Activated T-helper 2 cell treated with anti-CD3 and anti-CD28 coated beads, Interferon-gamma antibody, Interleukin-2, Interleukin-4, amounts not matched to agents 10 μg/mL and 5 μg/mL and 100 μg/mL, durations not matched to agents 14 hours and 24 hours and 36 hours (primary cell): ENCODE results near the gene CIAPIN1. TPM values are rescaled to one million over a fixed set of nuclear protein-coding genes. Genes with fewer than 3 reads are reported as not detected.

Experiments
- DNase-seq: peaks from one replicate; pipeline ENCODE4 v3.0.0; 2021; ENCODE audit warnings: low spot score
- H3K27ac Mint-ChIP-seq: one replicate; pipeline ENCODE4 v1.8.0; 2021; ENCODE audit warnings: mixed read lengths
- H3K27me3 Mint-ChIP-seq: one replicate; pipeline ENCODE4 v1.8.0; 2021; ENCODE audit warnings: low read depth, mixed read lengths
- H3K36me3 Mint-ChIP-seq: one replicate; pipeline ENCODE4 v1.8.0; 2021; ENCODE audit warnings: low read depth, mixed read lengths
- H3K4me1 Mint-ChIP-seq: one replicate; pipeline ENCODE4 v1.8.0; 2021; ENCODE audit warnings: low read depth, mixed read lengths
- H3K4me3 Mint-ChIP-seq: one replicate; pipeline ENCODE4 v1.8.0; 2021; ENCODE audit warnings: low read depth, mild to moderate bottlenecking, moderate library complexity, mixed read lengths
- H3K9me3 Mint-ChIP-seq: one replicate; pipeline ENCODE4 v1.8.0; 2021; ENCODE audit warnings: mixed read lengths
- intact Hi-C: fragments of 100-400 bp; cut with micrococcal nuclease; formaldehyde crosslinking; loops from one replicate; pipeline ENCODE4 v1.15.1; 2023
- total RNA-seq: library from RNA; stranded (reverse); gene quantifications from 2 replicates; pipeline ENCODE4 v1.2.3, GENCODE V29; 2022

CIAPIN1 gene
- total RNA-seq, 1 donor from 2014 or later: 73.1 TPM

DNA sequence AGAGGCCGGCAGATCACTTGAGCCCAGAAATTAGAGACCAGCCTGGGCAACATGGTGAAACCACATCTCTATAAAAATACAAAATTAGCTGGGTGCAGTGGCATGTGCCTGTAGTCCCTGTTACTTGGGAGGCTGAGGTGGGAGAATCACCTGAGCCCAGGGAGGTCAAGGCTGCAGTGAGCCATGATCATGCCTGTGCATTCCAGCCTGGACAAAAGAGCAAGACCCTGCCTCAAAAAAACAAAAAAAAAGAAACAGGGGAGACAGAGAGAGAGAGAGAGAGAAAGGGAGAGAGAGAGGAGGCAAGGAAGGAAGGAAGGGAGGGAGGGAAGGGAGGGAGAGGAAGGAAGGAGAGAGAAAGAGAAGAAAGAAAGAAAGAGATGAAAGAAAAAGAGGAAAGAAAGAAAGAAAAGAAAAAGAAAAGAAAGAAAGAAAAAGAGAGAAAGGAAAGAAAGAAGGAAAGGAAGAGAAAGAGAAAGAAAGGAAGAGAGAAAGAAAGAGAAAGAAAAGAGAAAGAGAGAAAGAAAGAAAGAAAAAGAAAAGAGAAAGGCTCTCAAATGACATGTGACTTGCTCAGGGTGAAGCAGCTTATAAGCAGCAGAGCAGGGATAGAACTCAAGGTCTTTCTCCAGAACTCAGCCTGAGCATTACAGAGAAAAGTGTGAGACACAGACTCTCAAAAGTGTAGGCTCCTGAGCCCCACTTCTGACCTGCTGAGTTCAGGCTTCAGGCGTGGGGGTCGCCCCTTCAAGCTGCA, 59.4 kb downstream of the CIAPIN1 start:
- Mint-ChIP-seq H3K4me1 (no peaks in the 10 kb centered on the region), H3K27ac (no peak overlapping the region), H3K4me3 (no peak overlapping the region), H3K36me3 (no peaks in the 10 kb centered on the region), H3K9me3 (no peaks in the 10 kb centered on the region), H3K27me3 (peaks cover 2% of the 10 kb centered on the region)
- no peak for DNase-seq
- intact Hi-C loops: no loop called here

DNA sequence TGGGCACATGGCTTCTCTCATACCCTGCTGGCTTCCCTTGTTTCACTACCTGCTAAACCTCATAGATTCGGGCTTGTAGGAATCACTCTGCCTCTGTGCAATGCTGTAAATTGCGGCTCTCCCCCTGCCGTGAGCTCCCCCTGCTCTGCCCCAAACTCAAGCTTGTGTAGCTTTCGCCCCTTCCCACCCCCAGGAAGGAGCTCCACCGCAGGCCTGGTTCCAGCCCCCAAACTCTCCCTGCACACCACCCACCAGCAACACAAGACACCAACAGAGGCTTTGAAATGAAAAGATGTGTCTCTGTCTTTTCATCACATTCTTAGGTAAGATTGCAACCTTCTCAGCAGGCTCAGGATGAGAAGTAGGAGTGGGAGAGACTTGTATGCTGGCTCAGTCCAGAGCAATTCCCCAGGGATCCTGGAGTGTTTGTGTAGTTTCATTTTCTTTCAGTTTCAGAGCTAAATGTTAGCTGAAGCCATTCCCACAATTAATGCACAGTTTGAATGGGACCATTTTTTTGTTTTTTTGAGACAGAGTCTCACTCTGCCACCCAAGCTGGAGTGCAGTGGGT, 60.7 kb downstream of the CIAPIN1 start:
- no peaks in the 10 kb centered on the region for H3K9me3 Mint-ChIP-seq
- H3K4me3 Mint-ChIP-seq: no peak overlapping the region
- peaks cover 2% of the 10 kb centered on the region for H3K27me3 Mint-ChIP-seq
- no peak overlapping the region for H3K27ac Mint-ChIP-seq
- DNase-seq: no peak
- no peaks in the 10 kb centered on the region for H3K36me3 Mint-ChIP-seq
- intact Hi-C loops: no loop called here
- H3K4me1 Mint-ChIP-seq: no peaks in the 10 kb centered on the region

DNA sequence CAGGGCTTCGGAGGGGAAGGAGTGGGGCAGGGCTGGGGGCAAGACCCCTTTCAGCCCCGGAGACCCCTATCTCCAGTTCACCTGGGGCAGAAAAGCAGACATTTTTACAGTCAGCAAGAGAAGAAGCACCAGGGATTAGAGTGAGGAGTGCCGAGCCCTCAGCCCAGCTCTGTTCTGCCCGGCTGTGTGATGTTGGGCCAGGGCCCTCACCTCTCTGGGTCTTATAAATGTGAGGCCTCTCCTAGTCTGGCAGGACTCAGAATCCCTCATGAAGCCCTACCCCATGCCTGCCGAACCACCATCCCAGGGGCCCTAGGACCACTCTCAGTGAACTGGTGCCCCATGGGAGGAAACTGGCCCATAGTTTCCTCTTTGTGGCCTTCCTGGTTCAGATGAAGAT, 62.1 kb downstream of the CIAPIN1 start:
- Mint-ChIP-seq H3K4me3 (no peak overlapping the region), H3K27me3 (peaks cover 2% of the 10 kb centered on the region), H3K27ac (no peak overlapping the region), H3K4me1 (no peaks in the 10 kb centered on the region), H3K36me3 (no peaks in the 10 kb centered on the region), H3K9me3 (no peaks in the 10 kb centered on the region)
- no peak for DNase-seq
- intact Hi-C loops: no loop called here

GRCh38 chr16:57384248-57385070, 62.7 kb downstream of the CIAPIN1 start:
- H3K4me3 Mint-ChIP-seq: no peak overlapping the region
- peaks cover 2% of the 10 kb centered on the region for H3K27me3 Mint-ChIP-seq
- no peak for DNase-seq
- no peak overlapping the region for H3K27ac Mint-ChIP-seq
- no peaks in the 10 kb centered on the region for H3K4me1 Mint-ChIP-seq
- no peaks in the 10 kb centered on the region for H3K36me3 Mint-ChIP-seq
- H3K9me3 Mint-ChIP-seq: no peaks in the 10 kb centered on the region
- intact Hi-C loops: no loop called here

- Mint-ChIP-seq H3K27me3 (peaks cover 2% of the 10 kb centered on the region), H3K27ac (no peak overlapping the region), H3K4me3 (no peak overlapping the region), H3K4me1 (no peaks in the 10 kb centered on the region), H3K9me3 (no peaks in the 10 kb centered on the region), H3K36me3 (no peaks in the 10 kb centered on the region)
- intact Hi-C loops: no loop called here
- no peak for DNase-seq
Observed at GRCh38 chr16:57383276-57384247, 63.6 kb downstream of the CIAPIN1 start.

GRCh38 chr16:57382535-57383275, 64.5 kb downstream of the CIAPIN1 start:
- no peaks in the 10 kb centered on the region for H3K9me3 Mint-ChIP-seq
- intact Hi-C loops: no loop called here
- H3K4me1 Mint-ChIP-seq: peaks cover 3% of the 10 kb centered on the region
- no peak for DNase-seq
- H3K27me3 Mint-ChIP-seq: peaks cover 2% of the 10 kb centered on the region
- H3K4me3 Mint-ChIP-seq: no peak overlapping the region
- no peaks in the 10 kb centered on the region for H3K36me3 Mint-ChIP-seq
- H3K27ac Mint-ChIP-seq: no peak overlapping the region

DNA sequence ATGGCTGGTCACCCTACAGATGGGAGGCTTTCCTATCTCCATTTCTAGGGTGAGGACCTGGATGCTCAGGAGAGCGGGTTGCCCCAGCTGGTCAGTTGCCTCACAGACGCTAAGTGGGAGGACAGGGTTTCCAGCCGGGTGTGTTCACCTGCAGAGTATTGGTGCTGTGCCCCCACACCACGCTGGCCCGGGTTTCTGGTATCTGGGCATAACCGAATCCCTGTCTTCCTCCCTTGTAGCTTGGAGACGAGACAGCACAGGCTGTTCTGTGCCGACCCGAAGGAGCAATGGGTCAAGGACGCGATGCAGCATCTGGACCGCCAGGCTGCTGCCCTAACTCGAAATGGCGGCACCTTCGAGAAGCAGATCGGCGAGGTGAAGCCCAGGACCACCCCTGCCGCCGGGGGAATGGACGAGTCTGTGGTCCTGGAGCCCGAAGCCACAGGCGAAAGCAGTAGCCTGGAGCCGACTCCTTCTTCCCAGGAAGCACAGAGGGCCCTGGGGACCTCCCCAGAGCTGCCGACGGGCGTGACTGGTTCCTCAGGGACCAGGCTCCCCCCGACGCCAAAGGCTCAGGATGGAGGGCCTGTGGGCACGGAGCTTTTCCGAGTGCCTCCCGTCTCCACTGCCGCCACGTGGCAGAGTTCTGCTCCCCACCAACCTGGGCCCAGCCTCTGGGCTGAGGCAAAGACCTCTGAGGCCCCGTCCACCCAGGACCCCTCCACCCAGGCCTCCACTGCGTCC, 65.2 kb downstream of the CIAPIN1 start:
- Mint-ChIP-seq H3K36me3 (no peaks in the 10 kb centered on the region), H3K4me1 (peaks cover 11% of the 10 kb centered on the region), H3K9me3 (no peaks in the 10 kb centered on the region), H3K4me3 (no peak overlapping the region), H3K27ac (no peak overlapping the region), H3K27me3 (peaks cover under 1% of the 10 kb centered on the region)
- intact Hi-C loops: no loop called here
- DNase-seq: no peak

DNA sequence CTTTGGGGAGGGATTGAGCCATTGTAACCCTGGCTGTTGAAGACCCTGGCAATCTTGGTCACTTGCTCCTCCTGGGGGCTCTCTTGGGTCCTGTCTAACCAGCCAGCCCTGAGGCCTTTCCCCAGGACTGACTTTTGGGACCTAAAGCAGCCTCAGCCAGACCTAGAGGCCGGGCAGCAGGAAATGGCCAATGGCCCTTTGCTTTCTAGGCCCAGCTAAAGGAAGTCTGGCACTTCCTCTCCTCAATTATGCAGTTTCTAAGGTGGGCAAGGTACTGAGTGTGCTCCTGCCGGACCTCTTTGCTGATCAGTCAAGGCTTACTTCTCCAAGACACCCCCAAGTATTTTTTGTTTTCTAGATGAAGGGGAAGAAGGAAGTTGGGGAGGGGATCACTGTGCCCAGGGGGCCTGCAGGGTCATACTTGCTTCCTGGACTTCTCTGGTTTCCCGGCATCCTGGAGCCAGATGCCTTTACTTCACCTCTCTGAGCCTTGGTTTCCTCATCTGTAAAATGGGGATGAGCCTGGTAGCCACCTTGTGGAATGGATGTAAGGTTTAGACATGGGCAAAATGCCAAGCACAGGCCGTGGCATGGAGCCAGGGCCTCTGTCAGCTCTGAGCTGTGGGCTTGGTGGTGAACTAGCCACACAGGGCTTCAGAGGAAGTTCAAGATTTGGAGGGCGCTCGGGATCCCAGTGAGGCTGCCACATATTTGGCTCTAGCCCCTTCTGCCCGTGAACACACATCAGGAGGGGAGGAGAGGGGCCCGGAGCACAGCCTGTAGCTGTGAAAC, 66.3 kb downstream of the CIAPIN1 start:
- Mint-ChIP-seq H3K4me3 (no peak overlapping the region), H3K9me3 (no peaks in the 10 kb centered on the region), H3K4me1 (peaks cover 19% of the 10 kb centered on the region), H3K36me3 (no peaks in the 10 kb centered on the region), H3K27me3 (no peaks in the 10 kb centered on the region), H3K27ac (no peak overlapping the region)
- no peak for DNase-seq
- intact Hi-C loops: no loop called here

DNA sequence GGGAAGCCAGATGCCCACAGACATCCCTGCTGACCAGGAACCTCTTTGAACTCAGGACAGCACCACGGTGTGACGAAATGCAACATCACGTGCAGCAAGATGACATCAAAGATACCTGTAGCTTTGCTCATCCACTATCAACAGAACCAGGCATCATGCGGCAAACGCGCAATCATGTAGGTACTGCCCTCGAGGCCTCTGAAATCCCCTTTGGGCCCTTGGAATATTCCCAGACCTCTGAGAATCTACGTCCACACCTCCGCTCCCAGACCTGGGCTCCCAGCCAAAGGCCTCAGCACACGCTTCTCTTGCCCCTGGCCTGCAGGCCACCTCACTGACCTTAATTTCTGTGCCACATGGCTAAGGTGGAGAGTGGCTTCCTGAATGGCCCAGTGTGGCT, 67.6 kb downstream of the CIAPIN1 start:
- intact Hi-C loops: loop anchor here (5.0 kb wide), 1 partner anchor 38 kb away; no protein-coding TSS in a partner anchor
- H3K4me1 Mint-ChIP-seq: peaks cover 19% of the 10 kb centered on the region
- H3K27me3 Mint-ChIP-seq: no peaks in the 10 kb centered on the region
- no peak overlapping the region for H3K27ac Mint-ChIP-seq
- no peaks in the 10 kb centered on the region for H3K36me3 Mint-ChIP-seq
- H3K9me3 Mint-ChIP-seq: no peaks in the 10 kb centered on the region
- H3K4me3 Mint-ChIP-seq: no peak overlapping the region
- DNase-seq: no peak
